ENCODE results near the gene RAB33B. TPM values are rescaled to one million over a fixed set of nuclear protein-coding genes. Genes with fewer than 3 reads are reported as not detected.
"Not testable (repeated sequence)": the region's sequence is repeated elsewhere in the genome, so short reads cannot be mapped to it uniquely, and the experiment has no call there.

Gene RAB33B
- total RNA-seq, 6 experiments from 2014 or later = 3.7 to 5.6 (median 4.8) TPM

DNA sequence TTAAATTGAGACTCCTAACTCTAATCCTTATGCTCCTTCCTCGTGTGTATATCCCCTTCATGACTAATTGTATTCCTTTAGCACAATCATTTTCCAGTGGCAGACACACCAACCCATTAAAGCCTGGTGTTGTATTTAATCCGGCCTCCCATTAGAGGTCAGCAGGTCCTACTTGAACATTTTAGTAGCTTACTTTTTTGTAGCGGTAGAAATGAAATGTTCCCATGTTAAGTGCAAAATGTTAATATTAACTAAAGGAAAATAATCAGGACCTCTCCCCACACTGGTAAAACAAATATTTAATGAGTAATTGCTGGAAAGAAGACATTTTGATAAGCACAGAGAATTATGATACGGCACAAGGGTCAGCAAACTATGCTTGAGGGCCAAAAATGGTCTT lies 3.4 kb downstream of the RAB33B start:
- H3K4me1 Mint-ChIP-seq (ENCODE audit: low read depth) = peaks cover 63% of the 10 kb centered on the region
- no peaks in the 10 kb centered on the region for H3K9me3 Mint-ChIP-seq
- TF ChIP-seq, protein P1, sequence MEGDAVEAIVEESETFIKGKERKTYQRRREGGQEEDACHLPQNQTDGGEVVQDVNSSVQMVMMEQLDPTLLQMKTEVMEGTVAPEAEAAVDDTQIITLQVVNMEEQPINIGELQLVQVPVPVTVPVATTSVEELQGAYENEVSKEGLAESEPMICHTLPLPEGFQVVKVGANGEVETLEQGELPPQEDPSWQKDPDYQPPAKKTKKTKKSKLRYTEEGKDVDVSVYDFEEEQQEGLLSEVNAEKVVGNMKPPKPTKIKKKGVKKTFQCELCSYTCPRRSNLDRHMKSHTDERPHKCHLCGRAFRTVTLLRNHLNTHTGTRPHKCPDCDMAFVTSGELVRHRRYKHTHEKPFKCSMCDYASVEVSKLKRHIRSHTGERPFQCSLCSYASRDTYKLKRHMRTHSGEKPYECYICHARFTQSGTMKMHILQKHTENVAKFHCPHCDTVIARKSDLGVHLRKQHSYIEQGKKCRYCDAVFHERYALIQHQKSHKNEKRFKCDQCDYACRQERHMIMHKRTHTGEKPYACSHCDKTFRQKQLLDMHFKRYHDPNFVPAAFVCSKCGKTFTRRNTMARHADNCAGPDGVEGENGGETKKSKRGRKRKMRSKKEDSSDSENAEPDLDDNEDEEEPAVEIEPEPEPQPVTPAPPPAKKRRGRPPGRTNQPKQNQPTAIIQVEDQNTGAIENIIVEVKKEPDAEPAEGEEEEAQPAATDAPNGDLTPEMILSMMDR (IDR thresholded peaks at IDR 0.05) = no peak
- DNase-seq = no peak
- no peaks in the 10 kb centered on the region for H3K36me3 Mint-ChIP-seq (ENCODE audit: low read depth)
- no peak overlapping the region for H3K27ac Mint-ChIP-seq
- no peak overlapping the region for H3K4me3 Mint-ChIP-seq
- H3K27me3 Mint-ChIP-seq (ENCODE audit: insufficient read depth) = peaks cover 2% of the 10 kb centered on the region; the same call in 1 of the 2 replicates

DNA sequence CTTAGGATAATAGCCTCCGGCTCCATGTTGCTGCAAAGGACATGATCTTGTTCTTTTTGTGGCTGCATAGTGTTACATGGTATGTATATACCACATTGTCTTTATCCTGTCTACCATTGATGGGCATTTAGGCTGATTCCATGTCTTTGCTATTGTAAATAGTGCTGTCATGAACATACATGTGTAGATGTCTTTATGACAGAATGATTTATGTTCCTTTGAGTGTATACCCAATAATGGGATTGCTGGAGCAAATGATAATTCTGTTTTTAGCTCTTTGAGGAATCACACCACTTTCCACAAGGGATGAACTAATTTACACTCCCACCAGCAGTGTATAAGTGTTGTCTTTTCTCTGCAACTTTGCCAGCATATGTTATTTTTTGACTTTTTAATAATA lies 4.6 kb downstream of the RAB33B start:
- TF ChIP-seq, protein P1 (IDR thresholded peaks at IDR 0.05) = no peak
- Mint-ChIP-seq H3K9me3 (no peaks in the 10 kb centered on the region), H3K27ac (no peak overlapping the region; the same call in 1 of the 2 replicates), H3K4me1 (ENCODE audit: low read depth) (peaks cover 56% of the 10 kb centered on the region), H3K36me3 (ENCODE audit: low read depth) (no peaks in the 10 kb centered on the region), H3K4me3 (no peak overlapping the region), H3K27me3 (ENCODE audit: insufficient read depth) (peaks cover under 1% of the 10 kb centered on the region; the same call in 1 of the 2 replicates)
- DNase-seq = no peak

DNA sequence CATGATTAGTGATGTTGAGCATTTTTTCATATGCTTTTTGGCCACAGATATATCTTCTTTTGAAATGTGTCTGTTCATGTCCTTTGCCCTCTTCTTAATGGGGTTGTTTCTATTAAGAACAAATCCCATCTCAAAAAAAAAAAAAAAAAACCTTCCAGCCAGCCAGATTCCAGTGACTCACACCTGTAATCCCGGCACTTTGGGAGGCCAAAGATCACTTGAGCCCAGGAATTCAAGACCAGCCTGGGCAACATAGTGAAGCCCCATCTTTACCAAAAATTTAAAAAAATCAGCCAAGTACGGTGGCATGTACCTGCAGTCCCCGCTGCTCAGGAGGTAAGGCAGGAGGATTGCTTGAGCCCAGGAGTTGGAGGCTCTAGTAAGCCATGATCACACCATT lies 5.1 kb downstream of the RAB33B start:
- Mint-ChIP-seq H3K4me1 (ENCODE audit: low read depth) (peaks cover 56% of the 10 kb centered on the region), H3K27ac (0 out of 2 replicates have a peak overlapping the region, but pooled peaks have one; percentile 2), H3K9me3 (no peaks in the 10 kb centered on the region), H3K4me3 (no peak overlapping the region), H3K27me3 (ENCODE audit: insufficient read depth) (no peaks in the 10 kb centered on the region; the same call in 1 of the 2 replicates), H3K36me3 (ENCODE audit: low read depth) (no peaks in the 10 kb centered on the region)
- TF ChIP-seq, protein P1 (IDR thresholded peaks at IDR 0.05) = no peak
- DNase-seq = peak; percentile 11

DNA sequence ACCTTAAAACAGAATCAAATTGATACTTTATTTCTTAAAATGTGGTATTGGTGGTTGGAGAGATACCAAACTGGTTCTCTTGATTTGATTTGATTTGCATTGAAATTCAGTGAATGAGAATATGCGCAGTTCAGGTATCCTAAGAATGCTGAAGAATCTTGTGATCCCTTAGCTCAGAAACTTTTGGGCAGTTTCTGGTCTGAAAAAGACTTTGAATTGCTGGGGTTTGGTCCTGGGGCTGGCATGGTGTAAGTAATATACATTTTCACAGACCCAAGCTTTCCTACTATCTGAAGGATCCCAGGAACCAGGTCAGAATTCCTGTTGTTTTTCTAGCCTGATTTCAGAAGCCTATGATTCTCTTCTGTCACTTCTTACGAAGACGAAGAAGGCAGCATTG lies 6.6 kb downstream of the RAB33B start:
- no peak for DNase-seq
- Mint-ChIP-seq H3K27ac (no peak overlapping the region), H3K4me1 (ENCODE audit: low read depth) (peaks cover 46% of the 10 kb centered on the region), H3K4me3 (no peak overlapping the region), H3K36me3 (ENCODE audit: low read depth) (no peaks in the 10 kb centered on the region), H3K9me3 (no peaks in the 10 kb centered on the region), H3K27me3 (ENCODE audit: insufficient read depth) (no peaks in the 10 kb centered on the region)
- TF ChIP-seq, protein P1 (IDR thresholded peaks at IDR 0.05) = no peak

DNA sequence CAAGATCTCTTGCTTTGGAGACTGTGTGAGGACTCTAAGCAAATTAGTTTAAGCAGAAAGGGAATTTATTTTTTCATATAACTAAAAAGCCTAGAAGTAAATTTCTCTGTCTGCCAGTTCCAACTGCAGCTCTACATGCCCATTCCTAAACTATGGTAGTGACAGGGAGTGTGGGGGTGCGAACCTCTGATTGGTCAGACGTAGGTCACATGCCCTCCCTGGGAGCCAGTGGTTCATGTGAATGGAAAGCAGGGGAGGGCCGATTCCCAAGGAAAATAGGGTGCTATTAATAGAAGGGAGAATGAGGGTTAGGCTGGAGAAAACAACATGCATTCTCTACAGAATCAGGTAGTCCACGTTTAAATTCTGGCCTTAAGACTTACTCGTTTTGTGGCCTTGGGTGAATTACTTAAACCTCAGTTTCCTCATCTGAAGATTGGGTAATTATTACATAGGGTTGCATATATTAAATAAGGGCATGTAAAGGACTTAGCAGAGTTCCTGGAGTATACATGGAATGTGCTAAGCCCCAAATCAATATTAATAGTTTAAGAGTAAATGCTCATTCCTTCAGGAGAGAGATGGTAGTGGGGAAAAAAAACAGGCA lies 7.2 kb downstream of the RAB33B start:
- no peak for DNase-seq
- Mint-ChIP-seq H3K9me3 (no peaks in the 10 kb centered on the region), H3K4me3 (no peak overlapping the region), H3K36me3 (ENCODE audit: low read depth) (no peaks in the 10 kb centered on the region), H3K4me1 (ENCODE audit: low read depth) (peaks cover 40% of the 10 kb centered on the region), H3K27me3 (ENCODE audit: insufficient read depth) (no peaks in the 10 kb centered on the region), H3K27ac (no peak overlapping the region)
- TF ChIP-seq, protein P1 (IDR thresholded peaks at IDR 0.05) = no peak

DNA sequence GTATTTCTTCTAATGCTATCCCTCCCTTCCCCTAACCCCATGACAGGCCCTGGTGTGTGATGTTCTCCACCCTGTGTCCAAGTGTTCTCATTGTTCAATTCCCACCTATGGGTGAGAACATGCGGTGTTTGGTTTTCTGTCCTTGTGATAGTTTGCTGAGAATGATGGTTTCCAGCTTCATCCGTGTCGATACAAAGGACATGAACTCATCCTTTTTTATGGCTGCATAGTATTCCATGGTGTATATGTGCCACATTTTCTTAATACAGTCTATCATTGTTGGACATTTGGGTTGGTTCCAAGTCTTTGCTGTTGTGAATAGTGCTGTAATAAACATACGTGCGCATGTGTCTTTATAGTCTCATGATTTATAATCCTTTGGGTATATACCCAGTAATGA lies 10.6 kb downstream of the RAB33B start:
- Mint-ChIP-seq H3K9me3 (peaks cover 18% of the 10 kb centered on the region), H3K4me1 (ENCODE audit: low read depth) (peaks cover 13% of the 10 kb centered on the region), H3K36me3 (ENCODE audit: low read depth) (peaks cover 17% of the 10 kb centered on the region)
- H3K27me3 Mint-ChIP-seq (ENCODE audit: insufficient read depth); H3K27ac Mint-ChIP-seq; DNase-seq; H3K4me3 Mint-ChIP-seq: not testable (repeated sequence)
